Neural crest cell (in vitro differentiated cells): ENCODE results near the gene LTBP1. TPM values are rescaled to one million over a fixed set of nuclear protein-coding genes. Genes with fewer than 3 reads are reported as not detected.

Source experiments
- DNase-seq: peaks from one replicate; pipeline ENCODE4 v3.0.0; 2021; ENCODE audit warnings: low read depth, mixed read lengths, low spot score
- H3K27ac Mint-ChIP-seq: one replicate; pipeline ENCODE4 v1.8.0; 2021; ENCODE audit warnings: mild to moderate bottlenecking, mixed read lengths; ENCODE audit not compliant: unreplicated experiment
- H3K27me3 Mint-ChIP-seq: 2 replicates; pipeline ENCODE4 v1.8.0; 2021; ENCODE audit warnings: low read depth, mild to moderate bottlenecking, mixed read lengths
- H3K36me3 Mint-ChIP-seq: 2 replicates; pipeline ENCODE4 v1.8.0; 2021; ENCODE audit warnings: low read depth, mild to moderate bottlenecking, mixed read lengths
- H3K4me1 Mint-ChIP-seq: 2 replicates; pipeline ENCODE4 v1.8.0; 2021; ENCODE audit warnings: mixed read lengths
- H3K4me3 Mint-ChIP-seq: one replicate; pipeline ENCODE4 v1.8.0; 2021; ENCODE audit warnings: mild to moderate bottlenecking, mixed read lengths
- H3K9me3 Mint-ChIP-seq: 2 replicates; pipeline ENCODE4 v1.8.0; 2021; ENCODE audit warnings: mixed read lengths
- CTCF ChIP-seq: fragments of 200-600 bp; sonication (generic); conservative IDR thresholded peaks from 2 replicates; pipeline ENCODE4 v1.5.0; 2021; ENCODE audit warnings: antibody characterized with exemption, mild to moderate bottlenecking
- total RNA-seq: library from RNA; stranded (reverse); gene quantifications from 2 replicates; pipeline ENCODE4 v1.2.1, GENCODE V29; 2021

LTBP1 gene
- total RNA-seq, 1 donor from 2014 or later, result 30.2 TPM

- H3K4me3 Mint-ChIP-seq, result no peak overlapping the region
- no peak overlapping the region for H3K27ac Mint-ChIP-seq
- no peaks in the 10 kb centered on the region for H3K27me3 Mint-ChIP-seq
- peaks cover 4% of the 10 kb centered on the region for H3K9me3 Mint-ChIP-seq
- H3K36me3 Mint-ChIP-seq, result no peaks in the 10 kb centered on the region
- no peak for DNase-seq
- no peaks in the 10 kb centered on the region for H3K4me1 Mint-ChIP-seq
- TF ChIP-seq CTCF, result no peak
Measured at GRCh38 chr2:33336036-33336625, 389.4 kb downstream of the LTBP1 start.

DNA sequence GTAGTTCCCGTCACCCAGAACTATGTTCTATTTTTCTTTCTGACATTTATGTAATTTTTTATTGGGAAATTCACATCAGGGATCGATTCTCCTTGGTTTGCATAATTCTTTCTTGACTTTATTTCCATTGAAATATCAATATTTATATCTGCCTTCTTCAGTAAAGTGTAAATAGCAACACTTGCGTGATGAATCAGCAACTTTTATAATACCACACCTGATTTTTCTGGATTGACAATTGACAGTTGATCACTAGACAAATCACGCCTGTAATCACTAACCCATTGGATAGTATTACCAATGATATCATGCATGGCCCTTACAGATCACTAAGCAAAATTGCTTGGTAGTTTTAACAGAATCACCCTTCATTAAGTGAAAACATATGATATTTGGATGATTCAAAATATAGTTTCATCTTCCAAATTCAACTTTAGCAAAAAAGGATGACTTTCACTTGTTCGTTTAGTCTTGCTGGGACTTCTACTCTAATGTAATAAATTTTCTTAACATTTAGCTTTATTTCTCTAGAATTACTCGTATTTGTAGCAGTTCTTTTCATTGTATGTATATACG is 390.7 kb downstream of the LTBP1 start:
- H3K4me1 Mint-ChIP-seq, result no peaks in the 10 kb centered on the region
- no peak overlapping the region for H3K27ac Mint-ChIP-seq
- no peak for TF ChIP-seq CTCF
- no peaks in the 10 kb centered on the region for H3K36me3 Mint-ChIP-seq
- DNase-seq, result no peak
- no peak overlapping the region for H3K4me3 Mint-ChIP-seq
- peaks cover 4% of the 10 kb centered on the region for H3K9me3 Mint-ChIP-seq
- no peaks in the 10 kb centered on the region for H3K27me3 Mint-ChIP-seq

DNA sequence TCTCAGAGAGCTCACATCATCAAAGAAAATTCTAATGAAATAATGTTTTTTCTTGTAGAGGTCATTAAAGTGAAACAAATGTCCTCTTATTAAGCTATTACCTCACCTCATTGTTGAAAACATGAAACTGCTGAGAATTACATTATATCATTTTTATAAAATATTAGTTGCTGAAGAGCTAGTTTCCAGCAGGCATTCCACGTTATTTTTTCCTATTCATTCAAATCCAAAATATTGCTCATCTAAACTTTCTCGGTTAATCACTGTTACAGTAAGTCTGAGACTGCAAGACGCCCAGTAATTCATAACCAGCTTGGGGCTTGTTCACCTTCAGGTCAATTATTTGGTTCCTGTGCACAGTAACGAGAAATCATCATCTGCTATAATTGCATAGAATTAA is 391.2 kb downstream of the LTBP1 start:
- H3K4me1 Mint-ChIP-seq, result no peaks in the 10 kb centered on the region
- H3K27ac Mint-ChIP-seq, result no peak overlapping the region
- no peak for TF ChIP-seq CTCF
- DNase-seq, result no peak
- peaks cover 4% of the 10 kb centered on the region for H3K9me3 Mint-ChIP-seq
- no peaks in the 10 kb centered on the region for H3K27me3 Mint-ChIP-seq
- no peak overlapping the region for H3K4me3 Mint-ChIP-seq
- H3K36me3 Mint-ChIP-seq, result no peaks in the 10 kb centered on the region

- no peaks in the 10 kb centered on the region for H3K9me3 Mint-ChIP-seq
- H3K27ac Mint-ChIP-seq, result no peak overlapping the region
- no peaks in the 10 kb centered on the region for H3K4me1 Mint-ChIP-seq
- no peaks in the 10 kb centered on the region for H3K27me3 Mint-ChIP-seq
- no peak for TF ChIP-seq CTCF
- no peak overlapping the region for H3K4me3 Mint-ChIP-seq
- no peak for DNase-seq
- H3K36me3 Mint-ChIP-seq, result no peaks in the 10 kb centered on the region
Measured at GRCh38 chr2:33339269-33339668, 392.5 kb downstream of the LTBP1 start.

- Mint-ChIP-seq H3K4me3 (no peak overlapping the region), H3K9me3 (no peaks in the 10 kb centered on the region), H3K4me1 (no peaks in the 10 kb centered on the region), H3K27me3 (no peaks in the 10 kb centered on the region), H3K36me3 (no peaks in the 10 kb centered on the region), H3K27ac (no peak overlapping the region)
- no peak for TF ChIP-seq CTCF
- no peak for DNase-seq
Measured at GRCh38 chr2:33340280-33340679, 393.5 kb downstream of the LTBP1 start.
